EL (cell line): ENCODE results near the gene CR2.
"Not testable (repeated sequence)": the region's sequence is repeated elsewhere in the genome, so short reads cannot be mapped to it uniquely, and the experiment has no call there.

Source experiments
- DNase-seq: peaks from one replicate; pipeline ENCODE4 v3.0.0-alpha.2; 2016

CR2 gene

DNA sequence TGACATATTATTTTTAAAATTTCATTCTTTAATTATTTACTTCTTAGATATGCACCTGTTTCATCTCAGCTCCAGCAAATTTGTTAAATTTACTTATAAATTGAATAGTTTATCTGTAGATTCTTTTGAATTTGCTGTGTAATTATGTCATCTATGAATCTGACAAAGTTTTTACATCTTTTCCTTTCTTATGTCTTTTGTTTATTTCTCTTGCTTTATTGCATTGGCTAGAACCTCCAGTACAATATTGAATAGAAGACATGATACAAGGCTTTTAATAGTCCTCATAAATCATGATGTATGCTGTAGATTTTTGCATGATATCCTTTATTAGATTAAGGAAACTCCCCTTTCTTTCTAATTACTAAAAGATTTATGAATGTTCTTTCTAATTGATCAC lies 62.6 kb downstream of the CR2 start:
- no peak for DNase-seq

DNA sequence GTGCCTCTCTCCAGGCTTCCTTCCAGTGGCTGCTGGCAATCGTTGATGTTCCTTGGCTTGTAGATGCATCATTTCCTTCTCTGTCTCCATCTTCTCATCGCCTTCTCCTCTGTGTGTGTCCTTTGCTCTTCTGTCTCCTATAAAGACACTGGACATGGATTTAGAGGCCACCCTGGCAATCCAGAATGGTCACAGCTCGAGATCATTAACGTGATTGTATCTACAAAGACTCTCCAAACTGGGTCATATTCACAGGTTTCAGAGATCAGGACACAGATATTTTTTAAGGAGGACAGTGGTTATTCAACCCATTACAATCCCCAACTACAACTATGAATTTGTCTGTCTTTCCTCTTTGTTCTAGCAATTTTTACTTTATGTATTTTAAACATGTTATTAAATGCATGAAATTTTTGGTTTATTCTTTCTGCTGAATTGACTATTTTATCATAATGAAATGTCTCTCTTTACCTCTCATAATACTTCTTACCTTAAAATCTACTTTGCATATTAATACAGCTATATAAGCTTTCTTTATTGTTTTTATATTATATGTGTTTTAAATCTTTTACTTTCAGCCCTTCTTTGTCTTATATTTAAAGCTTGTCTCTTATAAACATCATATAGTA lies 64.6 kb downstream of the CR2 start:
- no peak for DNase-seq

DNA sequence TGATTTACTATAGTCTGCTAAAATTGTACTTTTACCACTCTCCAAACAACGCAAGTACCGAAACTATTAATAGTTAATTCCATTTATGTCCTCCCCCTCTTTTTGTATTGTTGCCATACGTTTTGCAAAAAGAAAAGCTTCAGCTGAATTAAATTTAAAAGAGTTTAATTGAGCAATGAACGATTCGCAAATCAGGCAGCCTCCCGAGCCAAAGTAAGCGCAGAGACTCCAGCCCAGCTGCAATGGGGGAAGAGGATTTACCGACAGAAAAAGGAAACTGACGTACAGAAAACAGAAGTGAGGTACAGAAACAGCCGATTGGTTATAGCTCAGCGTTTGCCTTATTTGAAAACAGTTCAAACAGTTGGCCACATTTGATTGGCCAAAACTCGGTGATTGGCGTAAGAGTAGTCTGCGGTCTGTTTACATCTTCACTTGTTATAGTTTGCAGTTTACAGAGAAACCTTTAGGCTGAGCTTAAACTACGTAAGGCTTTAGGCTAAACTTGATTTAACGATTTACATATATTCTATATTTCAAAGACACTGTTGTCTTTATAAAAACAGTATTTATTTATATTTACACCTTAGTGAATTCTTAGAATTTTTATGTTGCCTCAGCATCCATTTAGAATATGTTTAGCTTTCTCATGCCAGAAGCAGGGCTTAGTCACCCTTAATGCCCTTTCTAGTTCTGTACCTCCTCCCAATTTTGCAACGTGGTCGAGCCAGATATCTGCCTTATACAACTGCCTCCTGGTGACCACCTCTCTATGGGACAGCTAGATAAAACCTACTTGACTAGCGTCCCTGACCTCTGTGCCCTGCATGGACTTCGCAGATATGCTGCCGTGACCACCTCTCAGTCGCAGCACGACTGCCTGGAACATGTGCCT lies 65.6 kb downstream of the CR2 start:
- peak; percentile 60 for DNase-seq

DNA sequence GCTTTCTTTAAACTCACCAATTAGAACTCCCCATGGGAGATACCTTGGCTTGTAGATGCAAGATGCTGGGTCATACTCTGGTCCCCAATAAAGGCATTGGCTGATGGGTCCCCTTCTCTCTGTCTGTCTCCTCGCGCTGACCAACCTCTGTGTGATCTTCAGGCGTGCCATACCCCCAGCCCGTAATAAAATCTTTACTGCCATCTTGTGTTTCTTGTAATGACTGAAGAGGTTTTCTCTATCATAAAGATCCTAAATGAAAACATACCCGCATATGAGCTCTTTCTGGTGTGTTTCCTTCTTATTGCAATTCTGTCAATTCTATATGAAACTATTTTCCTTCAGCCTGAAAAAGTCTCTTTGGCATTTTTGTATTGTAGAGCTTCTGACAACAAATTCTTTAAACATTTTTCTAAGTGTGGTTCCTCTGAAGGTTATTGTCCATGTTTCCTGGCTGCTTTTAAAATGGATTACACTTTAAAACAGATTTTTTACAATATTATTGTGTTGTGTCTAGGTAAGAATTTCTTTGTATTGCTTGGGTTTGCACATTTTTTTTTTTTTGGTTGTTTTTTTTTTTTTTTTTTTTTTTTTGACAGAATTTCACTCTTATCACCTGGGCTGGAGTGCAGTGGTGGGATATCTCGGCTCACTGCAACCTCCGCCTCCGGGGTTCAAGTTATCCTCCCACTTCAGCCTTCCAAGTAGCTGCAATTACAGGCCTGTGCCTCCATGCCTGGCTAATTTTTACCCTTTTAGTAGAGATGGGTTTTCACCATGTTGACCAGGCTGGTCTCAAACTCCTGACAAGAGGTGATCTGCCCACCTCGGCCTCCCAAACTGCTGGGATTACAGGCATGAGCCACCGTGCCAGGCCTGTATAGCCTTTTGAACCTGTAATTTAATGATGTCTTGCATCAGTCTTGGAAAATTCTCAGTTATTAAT lies 66.5 kb downstream of the CR2 start:
- DNase-seq, result not testable (repeated sequence)

DNA sequence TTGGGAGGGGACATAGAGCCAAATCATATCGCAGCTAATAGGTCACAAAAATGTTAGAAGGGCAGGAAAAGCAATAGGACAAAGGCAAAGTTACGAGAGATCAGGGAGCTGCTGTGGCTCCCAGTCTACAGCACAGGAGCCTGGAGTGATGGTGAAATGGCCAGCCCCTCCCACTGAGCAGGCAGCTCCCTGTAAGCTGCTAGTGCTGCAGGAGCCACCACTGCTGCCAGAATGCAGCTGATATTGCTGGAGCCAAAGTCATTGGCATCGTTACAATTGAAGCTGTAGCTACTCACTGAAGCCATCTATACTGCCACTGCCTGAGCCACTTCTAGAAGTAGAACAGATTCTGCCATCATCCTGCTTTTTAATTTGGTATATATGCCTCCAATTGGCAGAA lies 71.1 kb downstream of the CR2 start:
- not testable (repeated sequence) for DNase-seq

DNA sequence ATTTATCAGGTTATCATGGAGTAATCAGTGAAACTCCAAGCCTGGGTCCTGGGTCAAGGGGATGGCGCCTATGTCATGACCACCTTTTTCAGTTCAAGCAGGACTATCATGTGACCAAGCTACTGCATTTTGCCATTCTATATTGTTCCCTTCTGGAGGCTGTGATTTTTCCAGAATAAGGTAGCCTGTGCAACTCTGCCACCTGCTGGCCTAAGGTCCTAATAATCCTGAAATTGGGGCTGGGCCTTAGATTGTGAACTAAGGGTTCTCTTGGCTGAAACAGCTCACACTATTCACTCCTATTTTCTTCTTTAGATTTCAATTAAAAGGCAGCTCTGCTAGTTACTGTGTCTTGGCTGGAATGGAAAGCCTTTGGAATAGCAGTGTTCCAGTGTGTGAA lies 74.3 kb downstream of the CR2 start:
- not testable (repeated sequence) for DNase-seq

DNA sequence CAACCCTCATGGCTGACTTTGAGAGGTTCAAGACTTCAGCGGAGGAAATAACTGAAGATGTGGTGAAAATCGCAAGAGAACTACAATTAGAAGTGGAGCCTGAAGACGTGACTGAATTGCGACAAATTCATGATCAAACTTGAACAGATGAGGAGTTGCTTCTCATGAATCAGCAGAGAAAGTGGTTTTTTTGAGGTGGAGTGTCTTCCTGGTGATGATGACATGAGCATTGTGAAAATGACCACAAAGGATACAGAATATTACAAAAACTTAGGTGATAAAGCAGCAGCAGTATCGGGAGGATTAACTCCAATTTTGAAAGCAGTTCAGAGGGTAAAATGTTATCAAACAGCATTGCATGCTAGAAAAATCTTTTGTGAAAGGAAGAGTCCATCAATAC lies 82.1 kb downstream of the CR2 start:
- not testable (repeated sequence) for DNase-seq
